K562 (cell line): ENCODE results near the gene GRHPR. TPM values are rescaled to one million over a fixed set of nuclear protein-coding genes. Genes with fewer than 3 reads are reported as not detected.
A peak's percentile ranks its signal among the peaks of the same experiment; 100 is the strongest.

Experiments
- ARHGAP35 ChIP-seq: fragments of 450-650 bp; IDR thresholded peaks from 2 replicates; pipeline ENCODE4 v1.6.1; 2018; ENCODE audit not compliant: partially characterized antibody
- ARNT ChIP-seq, 2 experiments: fragments of 450-650 bp; IDR thresholded peaks; 2 replicates each; pipeline ENCODE4 v1.6.1; 2016; ENCODE audit warnings: mild to moderate bottlenecking in 1 of 2
- CREM ChIP-seq: IDR thresholded peaks from 2 replicates; pipeline ENCODE4 v1.6.1; 2014; ENCODE audit warnings: antibody characterized with exemption, low read depth
- CTBP1 ChIP-seq: fragments of 450-650 bp; IDR thresholded peaks from 2 replicates; pipeline ENCODE4 v1.6.1; 2016; ENCODE audit warnings: borderline replicate concordance
- NCOA1 ChIP-seq: fragments of 450-650 bp; IDR thresholded peaks from 2 replicates; pipeline ENCODE4 v1.6.1; 2016; ENCODE audit warnings: low read depth
- NEUROD1 ChIP-seq: fragments of 150-350 bp; IDR thresholded peaks from 2 replicates; pipeline ENCODE4 v1.6.1; 2014; ENCODE audit warnings: borderline replicate concordance, low read length, low read depth; ENCODE audit not compliant: partially characterized antibody
- NONO ChIP-seq, 2 experiments: fragments of 200-400 bp in 1 of 2; fragments of 450-650 bp in 1 of 2; formaldehyde crosslinking in 1 of 2; IDR thresholded peaks; 2 replicates each; pipeline ENCODE4 v1.6.1; 2017; ENCODE audit warnings: low read depth in 2 of 2, mild to moderate bottlenecking in 2 of 2, moderate library complexity in 2 of 2, low read length in 1 of 2
- POLR2A ChIP-seq: fragments of 450-650 bp; conservative IDR thresholded peaks from 2 replicates; pipeline ENCODE4 v1.6.1; 2016
- RBM17 ChIP-seq: fragments of 200-400 bp; formaldehyde crosslinking; IDR thresholded peaks from 2 replicates; pipeline ENCODE4 v1.6.1; 2017; ENCODE audit warnings: low read depth, mild to moderate bottlenecking, low read length, borderline replicate concordance
- RCOR1 ChIP-seq, 2 experiments: IDR thresholded peaks; 2 replicates each; pipeline ENCODE4 v1.6.1; 2012; ENCODE audit warnings: low read depth in 2 of 2, low read length in 2 of 2, borderline replicate concordance in 1 of 2, improper control_type of control experiment in 1 of 2
- RNF2 ChIP-seq: sonication (generic); IDR thresholded peaks from 2 replicates; pipeline ENCODE4 v1.6.1; 2016
- ZNF586 ChIP-seq: fragments of 450-650 bp; formaldehyde crosslinking; conservative IDR thresholded peaks from 2 replicates; pipeline ENCODE4 v1.4.0; 2020; ENCODE audit warnings: mild to moderate bottlenecking, moderate library complexity
- polyA plus RNA-seq, 8 experiments: library from polyadenylated mRNA; depleted of rRNA in 4 of 8; stranded (reverse) in 5 of 8; unstranded in 3 of 8; fragments of >200 nt; fragmentation: Nextera tagmentation in 2 of 8; fragmentation: Illumina TruSeq in 1 of 8; extraction: Ambion mirVana in 2 of 8; extraction: Trizol in 1 of 8; gene quantifications; 2 replicates each; pipeline versions ENCODE4 v1.2.1 to v1.2.3, GENCODE V29; 2011 to 2014; ENCODE audit warnings: inconsistent platforms in 1 of 8, missing spikeins in 1 of 8
- total RNA-seq, 7 experiments: library from RNA; depleted of rRNA in 6 of 7; stranded (reverse); fragments of >200 nt in 6 of 7; fragmentation: Illumina TruSeq in 2 of 7; extraction: Trizol in 2 of 7; gene quantifications; 2 replicates each; pipeline versions ENCODE4 v1.2.1 to v1.2.3, GENCODE V29; 2011 to 2021; ENCODE audit warnings: low replicate concordance in 1 of 7
- TF ChIP-seq, protein P1 (sequence below), 2 experiments: fragments of 450-650 bp in 1 of 2; sonication (generic) in 1 of 2; formaldehyde crosslinking in 1 of 2; IDR thresholded peaks; 2 replicates each; pipeline versions ENCODE4 v1.7.1 to v1.9.0; 2016 to 2022; ENCODE audit warnings: inconsistent platforms in 1 of 2, mild to moderate bottlenecking in 1 of 2, missing genetic modification reagents in 1 of 2
- TF ChIP-seq, protein P2 (sequence below): fragments of 450-650 bp; formaldehyde crosslinking; IDR thresholded peaks from 2 replicates; pipeline ENCODE4 v1.4.0; 2020; ENCODE audit warnings: mild to moderate bottlenecking, moderate library complexity
- TF ChIP-seq, protein P3 (sequence below): fragments of 450-650 bp; IDR thresholded peaks from 2 replicates; pipeline ENCODE4 v1.6.1; 2016; ENCODE audit warnings: missing biosample characterization, missing genetic modification characterization

GRHPR gene
- total and polyA plus RNA-seq, 9 of the 15 experiments (the other 6 are each of a cell fraction or from before 2014, with no cell fraction given) = 38.9 to 144 (median 120) TPM

DNA sequence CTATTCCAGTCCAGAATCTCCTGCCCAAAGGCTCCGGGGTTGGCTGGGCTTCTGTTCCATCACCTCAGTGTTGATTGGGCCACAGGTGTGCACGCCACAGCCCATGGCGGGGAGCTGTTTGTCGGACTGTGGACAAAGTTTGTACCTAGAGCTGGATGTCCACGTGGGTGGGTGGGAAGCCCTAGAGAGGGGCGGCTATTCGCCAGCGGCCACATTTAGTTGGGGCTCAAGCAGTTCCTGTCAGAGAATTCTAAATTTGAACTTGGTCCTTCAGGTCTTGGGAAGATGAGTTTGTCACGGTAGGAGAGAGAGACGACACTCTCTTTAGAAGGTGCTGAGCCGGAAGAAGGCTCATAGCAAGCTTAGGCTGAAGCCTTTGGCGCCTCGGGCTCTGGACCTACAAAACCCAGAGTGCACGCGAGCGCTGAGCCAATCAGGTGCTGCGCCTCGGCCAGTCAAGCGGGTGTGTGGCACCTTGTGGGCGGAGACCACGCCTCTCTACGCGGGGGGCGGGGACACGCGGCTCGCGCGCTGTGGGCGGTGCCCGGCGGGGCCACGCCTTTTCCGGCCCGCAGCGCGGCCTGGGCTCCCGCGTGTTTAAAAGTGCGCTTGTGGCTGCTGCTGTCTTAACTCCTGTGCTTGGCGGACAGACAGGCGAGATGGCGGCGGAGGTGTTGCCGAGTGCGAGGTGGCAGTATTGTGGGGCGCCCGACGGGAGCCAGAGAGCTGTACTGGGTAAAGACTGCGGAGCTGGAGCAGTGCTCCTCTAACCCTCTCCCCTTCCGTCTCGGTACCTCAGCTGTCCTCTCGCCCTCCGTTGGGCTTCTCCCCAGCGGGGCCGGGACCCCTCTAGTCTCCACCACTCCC is 63.1 kb downstream of the GRHPR start, which contains the start of gene POLR1E (continued):
- TF ChIP-seq NEUROD1 = peak; percentile 62
- TF ChIP-seq RCOR1 (IDR thresholded peaks at IDR 0.05; ENCODE audit: borderline replicate concordance in 1 of 2, low read depth in 2 of 2, low read length in 2 of 2) = no peak
- TF ChIP-seq NONO (IDR thresholded peaks at IDR 0.05; ENCODE audit: low read depth in 2 of 2, low read length in 1 of 2) = no peak
- TF ChIP-seq NCOA1 = no peak
- TF ChIP-seq ARNT (IDR thresholded peaks at IDR 0.05) = no peak
- no peak for TF ChIP-seq RNF2
- TF ChIP-seq, protein P1, sequence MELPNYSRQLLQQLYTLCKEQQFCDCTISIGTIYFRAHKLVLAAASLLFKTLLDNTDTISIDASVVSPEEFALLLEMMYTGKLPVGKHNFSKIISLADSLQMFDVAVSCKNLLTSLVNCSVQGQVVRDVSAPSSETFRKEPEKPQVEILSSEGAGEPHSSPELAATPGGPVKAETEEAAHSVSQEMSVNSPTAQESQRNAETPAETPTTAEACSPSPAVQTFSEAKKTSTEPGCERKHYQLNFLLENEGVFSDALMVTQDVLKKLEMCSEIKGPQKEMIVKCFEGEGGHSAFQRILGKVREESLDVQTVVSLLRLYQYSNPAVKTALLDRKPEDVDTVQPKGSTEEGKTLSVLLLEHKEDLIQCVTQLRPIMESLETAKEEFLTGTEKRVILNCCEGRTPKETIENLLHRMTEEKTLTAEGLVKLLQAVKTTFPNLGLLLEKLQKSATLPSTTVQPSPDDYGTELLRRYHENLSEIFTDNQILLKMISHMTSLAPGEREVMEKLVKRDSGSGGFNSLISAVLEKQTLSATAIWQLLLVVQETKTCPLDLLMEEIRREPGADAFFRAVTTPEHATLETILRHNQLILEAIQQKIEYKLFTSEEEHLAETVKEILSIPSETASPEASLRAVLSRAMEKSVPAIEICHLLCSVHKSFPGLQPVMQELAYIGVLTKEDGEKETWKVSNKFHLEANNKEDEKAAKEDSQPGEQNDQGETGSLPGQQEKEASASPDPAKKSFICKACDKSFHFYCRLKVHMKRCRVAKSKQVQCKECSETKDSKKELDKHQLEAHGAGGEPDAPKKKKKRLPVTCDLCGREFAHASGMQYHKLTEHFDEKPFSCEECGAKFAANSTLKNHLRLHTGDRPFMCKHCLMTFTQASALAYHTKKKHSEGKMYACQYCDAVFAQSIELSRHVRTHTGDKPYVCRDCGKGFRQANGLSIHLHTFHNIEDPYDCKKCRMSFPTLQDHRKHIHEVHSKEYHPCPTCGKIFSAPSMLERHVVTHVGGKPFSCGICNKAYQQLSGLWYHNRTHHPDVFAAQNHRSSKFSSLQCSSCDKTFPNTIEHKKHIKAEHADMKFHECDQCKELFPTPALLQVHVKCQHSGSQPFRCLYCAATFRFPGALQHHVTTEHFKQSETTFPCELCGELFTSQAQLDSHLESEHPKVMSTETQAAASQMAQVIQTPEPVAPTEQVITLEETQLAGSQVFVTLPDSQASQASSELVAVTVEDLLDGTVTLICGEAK (IDR thresholded peaks at IDR 0.05) = 0 out of 2 replicates have a peak, but pooled peaks have one; percentile 57
- TF ChIP-seq, protein P1 (CRISPR knock-in tag; IDR thresholded peaks at IDR 0.05) = no peak
- TF ChIP-seq RBM17 = no peak
- peak; percentile 79 for TF ChIP-seq CTBP1
- TF ChIP-seq, protein P2, sequence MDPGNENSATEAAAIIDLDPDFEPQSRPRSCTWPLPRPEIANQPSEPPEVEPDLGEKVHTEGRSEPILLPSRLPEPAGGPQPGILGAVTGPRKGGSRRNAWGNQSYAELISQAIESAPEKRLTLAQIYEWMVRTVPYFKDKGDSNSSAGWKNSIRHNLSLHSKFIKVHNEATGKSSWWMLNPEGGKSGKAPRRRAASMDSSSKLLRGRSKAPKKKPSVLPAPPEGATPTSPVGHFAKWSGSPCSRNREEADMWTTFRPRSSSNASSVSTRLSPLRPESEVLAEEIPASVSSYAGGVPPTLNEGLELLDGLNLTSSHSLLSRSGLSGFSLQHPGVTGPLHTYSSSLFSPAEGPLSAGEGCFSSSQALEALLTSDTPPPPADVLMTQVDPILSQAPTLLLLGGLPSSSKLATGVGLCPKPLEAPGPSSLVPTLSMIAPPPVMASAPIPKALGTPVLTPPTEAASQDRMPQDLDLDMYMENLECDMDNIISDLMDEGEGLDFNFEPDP (CRISPR knock-in tag) = no peak
- TF ChIP-seq POLR2A = peak; percentile 97
- TF ChIP-seq ZNF586 (CRISPR knock-in tag) = no peak
- TF ChIP-seq, protein P3, sequence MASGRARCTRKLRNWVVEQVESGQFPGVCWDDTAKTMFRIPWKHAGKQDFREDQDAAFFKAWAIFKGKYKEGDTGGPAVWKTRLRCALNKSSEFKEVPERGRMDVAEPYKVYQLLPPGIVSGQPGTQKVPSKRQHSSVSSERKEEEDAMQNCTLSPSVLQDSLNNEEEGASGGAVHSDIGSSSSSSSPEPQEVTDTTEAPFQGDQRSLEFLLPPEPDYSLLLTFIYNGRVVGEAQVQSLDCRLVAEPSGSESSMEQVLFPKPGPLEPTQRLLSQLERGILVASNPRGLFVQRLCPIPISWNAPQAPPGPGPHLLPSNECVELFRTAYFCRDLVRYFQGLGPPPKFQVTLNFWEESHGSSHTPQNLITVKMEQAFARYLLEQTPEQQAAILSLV (tag) = no peak
- TF ChIP-seq CREM = peak; percentile 89
- TF ChIP-seq ARHGAP35 = no peak
